Choroid plexus epithelial cell (primary cell): ENCODE results near the gene RBM27.

ENCODE experiments used
- DNase-seq: peaks from one replicate; pipeline ENCODE4 v3.0.0-alpha.2; 2010; ENCODE audit warnings: low read depth
- H3K4me3 ChIP-seq: 2 replicates; pipeline ENCODE4 v1.5.1; 2011; ENCODE audit warnings: low read depth, mild to moderate bottlenecking, control low read depth, low read length, moderate library complexity
- TF ChIP-seq, protein P1 (sequence below): conservative IDR thresholded peaks from 2 replicates; pipeline ENCODE4 v1.5.1; 2011; ENCODE audit warnings: low read depth, mild to moderate bottlenecking, control low read depth, inconsistent platforms, low read length, moderate library complexity

The RBM27 gene

DNA sequence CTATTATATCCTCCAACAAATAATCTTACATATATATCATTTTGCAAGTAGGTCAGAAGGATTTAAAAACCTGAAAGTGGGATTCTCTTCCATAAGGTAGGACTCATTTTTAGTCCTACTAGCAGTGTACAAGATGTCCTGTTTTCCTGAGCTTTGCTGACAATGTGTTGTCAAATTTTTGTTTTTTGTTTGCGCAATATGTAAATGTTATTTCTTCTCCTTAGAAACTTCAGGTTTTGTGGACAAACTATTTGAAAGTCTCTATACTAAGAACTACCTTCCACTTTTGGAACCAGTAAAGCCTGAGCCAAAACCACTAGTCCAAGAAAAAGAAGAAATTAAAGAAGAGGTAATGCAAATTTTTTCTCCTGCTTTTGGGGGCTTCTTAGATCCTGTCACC lies 19.8 kb downstream of the RBM27 start:
- no peak for DNase-seq
- TF ChIP-seq, protein P1, sequence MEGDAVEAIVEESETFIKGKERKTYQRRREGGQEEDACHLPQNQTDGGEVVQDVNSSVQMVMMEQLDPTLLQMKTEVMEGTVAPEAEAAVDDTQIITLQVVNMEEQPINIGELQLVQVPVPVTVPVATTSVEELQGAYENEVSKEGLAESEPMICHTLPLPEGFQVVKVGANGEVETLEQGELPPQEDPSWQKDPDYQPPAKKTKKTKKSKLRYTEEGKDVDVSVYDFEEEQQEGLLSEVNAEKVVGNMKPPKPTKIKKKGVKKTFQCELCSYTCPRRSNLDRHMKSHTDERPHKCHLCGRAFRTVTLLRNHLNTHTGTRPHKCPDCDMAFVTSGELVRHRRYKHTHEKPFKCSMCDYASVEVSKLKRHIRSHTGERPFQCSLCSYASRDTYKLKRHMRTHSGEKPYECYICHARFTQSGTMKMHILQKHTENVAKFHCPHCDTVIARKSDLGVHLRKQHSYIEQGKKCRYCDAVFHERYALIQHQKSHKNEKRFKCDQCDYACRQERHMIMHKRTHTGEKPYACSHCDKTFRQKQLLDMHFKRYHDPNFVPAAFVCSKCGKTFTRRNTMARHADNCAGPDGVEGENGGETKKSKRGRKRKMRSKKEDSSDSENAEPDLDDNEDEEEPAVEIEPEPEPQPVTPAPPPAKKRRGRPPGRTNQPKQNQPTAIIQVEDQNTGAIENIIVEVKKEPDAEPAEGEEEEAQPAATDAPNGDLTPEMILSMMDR, result no peak

GRCh38 chr5:146229222-146229621 lies 25.8 kb downstream of the RBM27 start:
- TF ChIP-seq, protein P1, result no peak
- DNase-seq, result no peak
- H3K4me3 ChIP-seq, result no peak overlapping the region

More for the DNA sequence above, 19.8 kb downstream of the RBM27 start:
- no peak overlapping the region for H3K4me3 ChIP-seq

DNA sequence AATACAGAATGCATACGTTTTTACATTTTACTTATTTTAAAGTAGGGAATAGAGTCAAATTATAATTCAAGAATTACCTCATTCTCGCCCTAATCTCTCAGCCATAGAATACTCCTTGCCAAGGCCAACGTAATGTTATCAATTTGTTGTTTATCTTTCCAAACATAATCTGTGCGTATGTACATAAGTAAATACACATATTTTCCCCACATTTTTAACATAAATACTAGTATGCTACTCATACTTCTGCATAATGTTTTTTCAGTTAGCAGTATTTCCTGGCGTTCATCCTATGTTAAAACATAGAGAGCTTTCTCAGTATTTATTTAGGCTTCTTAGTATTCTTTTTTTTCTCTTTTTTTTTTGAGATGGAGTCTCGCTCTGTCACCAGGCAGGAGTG lies 28.8 kb downstream of the RBM27 start:
- TF ChIP-seq, protein P1, result no peak
- H3K4me3 ChIP-seq, result no peak overlapping the region
- DNase-seq, result no peak

- DNase-seq, result no peak
- TF ChIP-seq, protein P1, result no peak
- no peak overlapping the region for H3K4me3 ChIP-seq
Measured at GRCh38 chr5:146233441-146233840, 30.0 kb downstream of the RBM27 start.

GRCh38 chr5:146238973-146239372 lies 35.6 kb downstream of the RBM27 start:
- no peak for DNase-seq
- H3K4me3 ChIP-seq, result no peak overlapping the region
- TF ChIP-seq, protein P1, result no peak

- TF ChIP-seq, protein P1, result no peak
- H3K4me3 ChIP-seq, result no peak overlapping the region
- DNase-seq, result no peak
Measured at GRCh38 chr5:146240951-146241350, 37.5 kb downstream of the RBM27 start.

GRCh38 chr5:146243247-146243646 lies 39.8 kb downstream of the RBM27 start:
- TF ChIP-seq, protein P1, result no peak
- no peak for DNase-seq

More at GRCh38 chr5:146243247-146243646, 39.8 kb downstream of the RBM27 start:
- no peak overlapping the region for H3K4me3 ChIP-seq
